Thyroid gland (tissue), 4 donors: Measurements from ENCODE around the gene TRIB2.

Source experiments
- CTCF ChIP-seq, 6 experiments: fragments of 200-600 bp in 3 of 6; fragments of 450-650 bp in 3 of 6; sonication (generic) in 3 of 6; IDR thresholded peaks; one replicate each; pipeline ENCODE4 v1.5.1; 2016 to 2019; ENCODE audit warnings: antibody characterized with exemption in 6 of 6, mild to moderate bottlenecking in 2 of 6, inconsistent platforms in 1 of 6, moderate library complexity in 1 of 6
- POLR2A ChIP-seq, 2 donors: fragments of 450-650 bp; IDR thresholded peaks; one replicate each; pipeline ENCODE4 v1.6.1; 2017; ENCODE audit warnings: antibody characterized with exemption in 2 of 2, mild to moderate bottlenecking in 2 of 2, moderate library complexity in 1 of 2

DNA sequence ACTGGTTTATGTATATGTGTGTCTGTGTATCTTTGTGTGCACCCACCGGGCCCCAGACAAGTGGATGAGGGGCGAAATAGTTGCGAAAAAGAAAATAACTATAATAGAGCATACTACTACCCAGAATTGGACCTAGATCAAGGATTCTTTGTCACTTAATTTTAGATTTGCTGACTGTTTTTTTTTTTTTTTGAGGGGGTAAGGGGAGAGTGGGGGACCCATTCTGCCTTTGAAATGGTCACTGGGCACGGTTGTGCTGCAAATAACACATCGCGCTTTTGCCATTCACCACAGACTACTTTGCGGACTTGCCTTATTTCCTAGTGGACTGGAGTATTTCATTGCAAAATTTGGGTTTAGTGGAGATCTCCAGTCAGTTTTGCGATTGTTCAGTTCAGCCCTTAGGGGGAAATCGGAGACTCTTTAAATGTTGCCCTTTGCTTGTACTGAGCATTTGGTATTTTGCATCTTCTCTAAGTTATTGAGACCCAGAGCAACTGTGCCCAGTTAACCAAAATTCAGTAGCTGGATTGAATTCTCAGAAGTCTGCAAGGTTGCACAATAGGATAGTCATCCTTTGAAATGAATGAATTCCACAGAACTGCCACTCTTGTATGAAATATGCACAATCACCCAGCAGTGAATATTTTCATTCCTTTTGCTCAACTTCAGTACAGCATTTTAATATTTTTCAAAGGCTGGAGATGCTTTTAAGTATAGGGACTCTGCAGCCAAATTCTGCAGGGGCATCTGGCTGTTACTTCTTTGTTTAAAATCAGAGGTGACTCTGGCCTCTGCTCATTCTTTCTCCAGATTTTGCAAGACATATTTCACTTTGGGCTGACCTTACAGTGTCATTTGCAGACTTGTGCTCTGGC is 2.9 kb downstream of the TRIB2 start:
- no peak for TF ChIP-seq CTCF (IDR thresholded peaks at IDR 0.05)
- no peak for TF ChIP-seq POLR2A (IDR thresholded peaks at IDR 0.05)
